GM12864 (cell line): Measurements from ENCODE around the gene RBPMS2.
"Not testable (repeated sequence)": the region's sequence is repeated elsewhere in the genome, so short reads cannot be mapped to it uniquely, and the experiment has no call there.

Source experiments
- DNase-seq: peaks from one replicate; pipeline ENCODE4 v3.0.0-alpha.2; 2011; ENCODE audit warnings: low read depth
- H3K4me3 ChIP-seq: 2 replicates; pipeline ENCODE4 v1.5.1; 2011; ENCODE audit warnings: mild to moderate bottlenecking, low read depth, low read length, control low read depth
- TF ChIP-seq, protein P1 (sequence below): IDR thresholded peaks from 2 replicates; pipeline ENCODE4 v1.5.1; 2011; ENCODE audit warnings: low read depth, mild to moderate bottlenecking, moderate library complexity, low read length, control low read depth, inconsistent platforms; ENCODE audit errors: missing control alignments

The RBPMS2 gene

DNA sequence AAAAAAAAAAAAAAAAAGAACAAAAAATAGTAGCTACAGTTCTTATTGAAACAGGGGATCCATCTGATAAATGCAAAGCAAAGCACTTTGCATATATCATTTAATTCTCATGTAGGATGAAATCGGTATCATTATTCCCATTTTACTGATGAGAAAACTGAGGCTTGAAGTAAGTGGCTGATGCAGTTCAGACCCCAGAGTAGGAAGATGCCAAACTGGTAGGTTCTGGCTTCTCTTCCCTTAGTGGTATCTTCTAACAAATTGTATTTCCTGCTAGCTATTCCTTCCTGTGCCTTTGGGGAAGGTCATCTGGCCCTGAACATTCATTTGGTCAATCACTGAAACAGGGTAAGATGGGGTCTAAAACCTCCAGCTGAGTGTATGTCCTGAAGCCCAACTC lies 28.1 kb upstream of the RBPMS2 start:
- TF ChIP-seq, protein P1, sequence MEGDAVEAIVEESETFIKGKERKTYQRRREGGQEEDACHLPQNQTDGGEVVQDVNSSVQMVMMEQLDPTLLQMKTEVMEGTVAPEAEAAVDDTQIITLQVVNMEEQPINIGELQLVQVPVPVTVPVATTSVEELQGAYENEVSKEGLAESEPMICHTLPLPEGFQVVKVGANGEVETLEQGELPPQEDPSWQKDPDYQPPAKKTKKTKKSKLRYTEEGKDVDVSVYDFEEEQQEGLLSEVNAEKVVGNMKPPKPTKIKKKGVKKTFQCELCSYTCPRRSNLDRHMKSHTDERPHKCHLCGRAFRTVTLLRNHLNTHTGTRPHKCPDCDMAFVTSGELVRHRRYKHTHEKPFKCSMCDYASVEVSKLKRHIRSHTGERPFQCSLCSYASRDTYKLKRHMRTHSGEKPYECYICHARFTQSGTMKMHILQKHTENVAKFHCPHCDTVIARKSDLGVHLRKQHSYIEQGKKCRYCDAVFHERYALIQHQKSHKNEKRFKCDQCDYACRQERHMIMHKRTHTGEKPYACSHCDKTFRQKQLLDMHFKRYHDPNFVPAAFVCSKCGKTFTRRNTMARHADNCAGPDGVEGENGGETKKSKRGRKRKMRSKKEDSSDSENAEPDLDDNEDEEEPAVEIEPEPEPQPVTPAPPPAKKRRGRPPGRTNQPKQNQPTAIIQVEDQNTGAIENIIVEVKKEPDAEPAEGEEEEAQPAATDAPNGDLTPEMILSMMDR = no peak
- DNase-seq = no peak
- H3K4me3 ChIP-seq = no peak overlapping the region

DNA sequence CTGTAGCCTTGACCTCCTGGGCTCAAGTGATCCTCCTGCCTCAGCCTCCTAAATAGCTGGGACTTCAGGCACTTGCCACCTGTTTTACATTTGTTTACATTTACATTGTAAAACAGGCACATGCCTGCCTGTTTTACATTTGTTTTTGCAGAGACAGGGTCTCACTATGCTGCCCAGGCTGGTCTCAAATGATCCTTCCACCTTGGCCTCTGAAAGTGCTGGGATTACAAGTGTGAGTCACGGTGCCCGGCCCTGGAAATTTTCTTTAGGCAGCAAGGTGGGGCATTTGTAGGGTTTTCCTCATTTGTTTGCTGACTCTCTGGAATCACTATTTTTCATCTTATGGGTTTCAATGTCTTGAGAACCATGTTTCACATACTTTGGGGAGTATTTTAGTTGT lies 25.1 kb upstream of the RBPMS2 start:
- TF ChIP-seq, protein P1 = no peak

DNA sequence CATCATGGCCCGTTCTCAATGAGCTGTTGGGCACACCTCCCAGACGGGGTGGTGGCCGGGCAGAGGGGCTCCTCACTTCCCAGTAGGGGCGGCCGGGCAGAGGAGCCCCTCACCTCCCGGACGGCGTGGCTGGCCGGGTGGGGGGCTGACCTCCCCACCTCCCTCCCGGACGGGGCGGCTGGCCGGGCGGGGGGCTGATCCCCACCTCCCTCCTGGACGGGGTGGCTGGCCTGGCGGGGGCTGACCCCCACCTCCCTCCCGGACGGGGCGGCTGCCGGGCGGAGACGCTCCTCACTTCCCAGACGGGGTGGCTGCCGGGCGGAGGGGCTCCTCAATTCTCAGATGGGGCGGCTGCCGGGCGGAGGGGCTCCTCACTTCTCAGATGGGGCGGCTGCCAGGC lies 23.5 kb upstream of the RBPMS2 start:
- H3K4me3 ChIP-seq, DNase-seq: not testable (repeated sequence)

More for the DNA sequence above, 25.1 kb upstream of the RBPMS2 start:
- H3K4me3 ChIP-seq = no peak overlapping the region
- no peak for DNase-seq

DNA sequence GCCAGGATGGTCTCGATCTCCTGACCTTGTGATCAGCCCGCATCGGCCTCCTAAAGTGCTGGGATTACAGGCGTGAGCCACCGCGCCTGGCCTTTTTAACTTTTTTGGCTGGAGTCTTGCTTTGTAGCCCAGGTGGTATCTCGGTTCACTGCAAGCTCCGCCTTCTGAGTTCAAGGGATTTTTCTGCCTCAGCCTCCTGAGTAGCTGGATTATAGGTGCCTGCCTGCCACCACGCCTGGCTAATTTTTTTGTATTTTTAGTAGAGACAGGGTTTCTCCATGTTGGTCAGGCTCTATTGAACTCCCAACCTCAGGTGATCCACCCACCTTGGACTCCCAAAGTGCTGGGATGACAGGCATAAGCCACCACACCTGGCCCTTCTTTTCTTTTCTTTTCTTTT lies 20.5 kb upstream of the RBPMS2 start:
- not testable (repeated sequence) for DNase-seq, H3K4me3 ChIP-seq

DNA sequence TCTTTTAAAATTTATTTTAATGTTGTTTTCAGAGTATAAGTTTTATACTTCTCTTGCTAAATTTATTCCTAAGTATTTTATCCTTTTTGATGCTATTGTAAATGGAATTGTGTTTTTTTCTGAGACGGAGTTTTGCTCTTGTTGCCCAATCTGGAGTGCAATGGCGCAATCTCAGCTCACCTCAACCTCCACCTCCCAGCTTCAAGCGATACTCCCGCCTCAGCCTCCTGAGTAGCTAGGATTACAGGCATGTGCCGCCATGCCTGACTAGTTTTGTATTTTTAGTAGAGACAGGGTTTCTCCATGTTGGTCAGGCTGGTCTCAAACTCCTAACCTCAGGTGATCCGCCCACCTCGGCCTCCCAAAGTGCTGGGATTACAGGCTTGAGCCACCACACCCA lies 19.9 kb upstream of the RBPMS2 start:
- not testable (repeated sequence) for DNase-seq

DNA sequence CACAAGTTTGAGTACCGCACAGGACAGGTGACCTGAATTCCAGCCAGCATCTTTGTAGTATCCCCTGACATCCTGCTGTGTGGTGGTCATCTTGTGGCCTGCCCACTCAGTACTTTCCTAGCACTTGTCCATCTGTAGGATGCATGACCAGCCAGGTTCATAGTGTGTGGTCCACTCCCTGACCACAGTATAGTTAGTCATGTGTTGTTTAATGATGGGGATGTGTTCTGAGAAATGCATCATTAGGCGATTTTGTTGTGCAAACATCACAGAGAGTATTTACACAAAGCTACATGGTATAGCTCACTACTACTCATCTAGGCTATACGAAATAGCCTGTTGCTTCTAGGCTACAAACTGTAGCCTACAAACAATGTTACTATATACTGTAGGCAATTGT lies 16.9 kb upstream of the RBPMS2 start:
- no peak for DNase-seq
- no peak overlapping the region for H3K4me3 ChIP-seq
- TF ChIP-seq, protein P1 = no peak

More for the DNA sequence above, 19.9 kb upstream of the RBPMS2 start:
- H3K4me3 ChIP-seq = not testable (repeated sequence)

DNA sequence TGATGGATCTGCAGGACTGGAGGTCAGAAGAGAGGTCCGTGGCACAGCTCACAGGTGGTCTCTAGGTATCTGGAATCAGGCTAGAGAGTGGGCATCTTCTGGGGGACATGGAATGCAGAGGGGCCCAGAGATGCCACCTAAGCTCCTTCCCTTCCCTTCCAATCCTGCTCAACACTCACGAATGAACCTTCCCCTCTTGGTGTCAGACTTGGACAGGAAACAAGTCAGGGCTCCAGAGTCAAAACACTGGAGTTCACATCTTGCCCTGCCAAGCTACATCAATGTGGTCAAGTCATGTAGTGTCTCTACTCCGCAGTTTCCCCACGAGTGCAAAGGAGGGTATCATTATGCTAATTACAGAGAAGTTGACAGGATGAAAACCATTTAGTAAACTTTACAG lies 16.0 kb upstream of the RBPMS2 start:
- DNase-seq = no peak
- TF ChIP-seq, protein P1 = no peak
- H3K4me3 ChIP-seq = no peak overlapping the region

DNA sequence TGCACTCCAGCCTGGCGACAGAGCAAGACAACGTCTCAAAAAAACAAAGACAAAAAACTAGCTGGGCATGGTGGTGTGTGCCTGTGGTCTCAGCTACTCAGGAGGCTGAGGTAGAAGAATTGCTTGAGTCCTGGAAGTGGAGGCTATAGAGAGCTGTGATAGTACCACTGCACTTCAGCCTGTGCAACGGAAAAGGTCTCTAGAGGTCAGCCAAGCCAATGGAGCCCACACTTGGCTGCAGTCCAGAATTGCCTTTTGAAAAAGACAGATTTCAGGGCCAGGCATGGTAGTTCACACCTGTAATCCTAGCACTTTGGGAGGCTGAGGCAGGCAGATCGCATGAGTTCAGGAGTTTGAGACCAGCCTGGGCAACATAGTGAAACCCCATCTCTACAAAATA lies 8.4 kb upstream of the RBPMS2 start:
- no peak for DNase-seq
- TF ChIP-seq, protein P1 = no peak
- no peak overlapping the region for H3K4me3 ChIP-seq

DNA sequence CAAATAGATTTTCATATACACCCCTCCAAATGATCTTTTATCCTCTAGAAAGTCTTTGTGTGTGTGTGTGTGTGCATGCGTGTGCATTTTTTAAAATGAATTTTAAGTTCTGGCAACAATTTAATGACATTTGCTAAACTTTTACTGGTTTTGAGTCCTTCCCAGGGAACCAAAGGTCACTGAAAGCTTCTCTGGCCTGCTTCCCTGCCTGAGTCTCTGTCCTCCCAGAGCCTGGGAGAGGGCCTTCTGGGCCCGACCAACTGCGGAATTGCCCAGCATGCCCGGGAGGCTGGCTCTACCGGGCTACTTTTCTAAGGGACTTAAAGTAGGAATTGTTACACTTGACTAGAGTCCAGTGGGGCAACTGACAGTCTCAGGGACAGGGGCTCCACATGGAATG lies 7.4 kb upstream of the RBPMS2 start:
- DNase-seq = no peak
- no peak overlapping the region for H3K4me3 ChIP-seq
- TF ChIP-seq, protein P1 = no peak
